Endothelial cell of umbilical vein (primary cell): Measurements from ENCODE around the gene KIAA0930. TPM values are rescaled to one million over a fixed set of nuclear protein-coding genes. Genes with fewer than 3 reads are reported as not detected.

Source experiments
- BruUV-seq: library from RNA; stranded (reverse); fragments of 400-500 nt; replicated peaks from 2 replicates; lab custom pipeline; 2021; lab: Mats Ljungman, UMichigan
- CTCF ChIA-PET: fragments of 300-600, 350-600 bp; sonication (Branson Sonifier 250); formaldehyde crosslinking; loops from one replicate; lab custom pipeline; 2021; ENCODE audit warnings: antibody characterized with exemption, inconsistent platforms; lab: Charles Lee
- POLR2A ChIA-PET: fragments of 300-600, 350-600 bp; sonication (Branson Sonifier 250); formaldehyde crosslinking; loops from one replicate; lab custom pipeline; 2021; ENCODE audit warnings: antibody characterized with exemption, inconsistent platforms; lab: Charles Lee
- DNase-seq: peaks from one replicate; pipeline ENCODE4 v3.0.0-alpha.2; 2011; ENCODE audit warnings: low read depth, low spot score
- FAIRE-seq: peaks from 2 replicates; lab custom pipeline; 2011; peaks lifted over from hg19 to GRCh38; lab: Jason Lieb, UNC
- H2AFZ ChIP-seq: 2 replicates; pipeline ENCODE4 v1.6.0; 2012; ENCODE audit warnings: low read depth, low read length, control low read depth, inconsistent platforms
- H3K27ac ChIP-seq: 2 replicates; pipeline ENCODE4 v1.5.1; 2011; ENCODE audit warnings: low read depth, mild to moderate bottlenecking, control low read depth, low read length, moderate library complexity; ENCODE audit not compliant: insufficient read depth
- H3K27me3 ChIP-seq, 2 experiments: 2 replicates each; pipeline versions ENCODE4 v1.6.0 to v1.6.1; 2011; ENCODE audit warnings: low read length in 2 of 2, mixed read lengths in 1 of 2; ENCODE audit not compliant: control insufficient read depth in 2 of 2, insufficient read depth in 2 of 2
- H3K36me3 ChIP-seq, 2 experiments: 2 replicates in 1 of 2; 3 replicates in 1 of 2; pipeline ENCODE4 v1.5.1; 2011; ENCODE audit warnings: low read length in 2 of 2, mild to moderate bottlenecking in 1 of 2, moderate library complexity in 1 of 2; ENCODE audit not compliant: control insufficient read depth in 2 of 2, insufficient read depth in 2 of 2; ENCODE audit errors: extremely low read depth in 1 of 2
- H3K4me1 ChIP-seq: 3 replicates; pipeline ENCODE4 v1.5.1; 2011; ENCODE audit warnings: mild to moderate bottlenecking, low read length; ENCODE audit not compliant: control insufficient read depth, insufficient read depth; ENCODE audit errors: extremely low read depth
- H3K4me2 ChIP-seq: 2 replicates; pipeline ENCODE4 v1.6.1; 2011; ENCODE audit warnings: low read length, control low read depth, mixed read lengths; ENCODE audit not compliant: insufficient read depth
- H3K4me3 ChIP-seq, 3 experiments: fragments of 200-600 bp in 1 of 3; sonication (generic), shearing (Covaris generic) in 1 of 3; replicated peaks in 1 of 3; 2 replicates each; pipeline ENCODE4 v1.5.1; 2011 to 2016; ENCODE audit warnings: control low read depth in 3 of 3, low read length in 3 of 3, mild to moderate bottlenecking in 2 of 3, inconsistent platforms in 1 of 3, low read depth in 1 of 3, moderate library complexity in 1 of 3; ENCODE audit not compliant: insufficient read depth in 1 of 3
- H3K79me2 ChIP-seq: 2 replicates; pipeline ENCODE4 v1.6.0; 2012; ENCODE audit warnings: low read length, inconsistent platforms; ENCODE audit not compliant: control insufficient read depth, insufficient read depth
- H3K9ac ChIP-seq: replicated peaks from 2 replicates; pipeline ENCODE3; 2011; ENCODE audit warnings: low read length, control low read depth; ENCODE audit not compliant: insufficient read depth; ENCODE audit errors: extremely low read depth
- H3K9me1 ChIP-seq: replicated peaks from 3 replicates; pipeline ENCODE4 v1.6.0; 2011; ENCODE audit warnings: mild to moderate bottlenecking, low read length; ENCODE audit not compliant: control insufficient read depth, insufficient read depth; ENCODE audit errors: extremely low read depth
- H3K9me3 ChIP-seq: replicated peaks from 2 replicates; pipeline ENCODE4 v1.5.1; 2012; ENCODE audit warnings: low read length, inconsistent platforms; ENCODE audit not compliant: control insufficient read depth, insufficient read depth
- H4K20me1 ChIP-seq: replicated peaks from 2 replicates; pipeline ENCODE3; 2011; ENCODE audit warnings: mild to moderate bottlenecking, low read length; ENCODE audit not compliant: control insufficient read depth, insufficient read depth; ENCODE audit errors: extremely low read depth
- EZH2 ChIP-seq: IDR thresholded peaks from 2 replicates; pipeline ENCODE4 v1.6.1; 2012; ENCODE audit warnings: borderline replicate concordance, low read depth, mild to moderate bottlenecking, moderate library complexity, low read length, inconsistent platforms; ENCODE audit not compliant: severe bottlenecking
- FOS ChIP-seq: IDR thresholded peaks from 2 replicates; pipeline ENCODE4 v1.6.1; 2011; ENCODE audit warnings: mild to moderate bottlenecking, low read length, moderate library complexity, borderline replicate concordance; ENCODE audit not compliant: insufficient read depth
- GATA2 ChIP-seq: IDR thresholded peaks from 2 replicates; pipeline ENCODE4 v1.7.0; 2011; ENCODE audit warnings: low read depth, mild to moderate bottlenecking, moderate library complexity, mixed read lengths, low read length; ENCODE audit not compliant: insufficient read length, insufficient read depth
- JUN ChIP-seq: IDR thresholded peaks from 2 replicates; pipeline ENCODE4 v1.6.1; 2011; ENCODE audit warnings: borderline replicate concordance, low read depth; ENCODE audit not compliant: insufficient read length, insufficient read depth
- MYC ChIP-seq: IDR thresholded peaks from one replicate; pipeline ENCODE4 v1.6.1; 2011; ENCODE audit warnings: mild to moderate bottlenecking, low read depth, low read length
- POLR2A ChIP-seq: IDR thresholded peaks from 2 replicates; pipeline ENCODE4 v1.6.1; 2012; ENCODE audit warnings: low read depth, mild to moderate bottlenecking, control low read depth, low read length
- POLR2AphosphoS5 ChIP-seq: IDR thresholded peaks from 2 replicates; pipeline ENCODE4 v1.6.1; 2012; ENCODE audit warnings: low read depth, mild to moderate bottlenecking, control low read depth, low read length, moderate library complexity; ENCODE audit not compliant: insufficient read depth
- dilution Hi-C: fragments of 300-500 bp; cut with MboI; formaldehyde crosslinking; loops from one replicate; pipeline ENCODE4 v1.15.0; 2019; ENCODE audit warnings: low sequenced_read_pairs; ENCODE audit not compliant: extremely low pct_ligation_motif_present
- intact Hi-C: fragments of 100-400 bp; cut with micrococcal nuclease; formaldehyde crosslinking; loops from one replicate; pipeline ENCODE4 v1.10.0; 2022
- polyA plus RNA-seq, 4 experiments: library from polyadenylated mRNA; depleted of rRNA in 3 of 4; stranded (reverse) in 3 of 4; unstranded in 1 of 4; fragments of >200 nt; gene quantifications; 2 replicates each; pipeline versions ENCODE4 v1.2.1 to v1.2.3, GENCODE V29; 2011 to 2012; ENCODE audit warnings: missing spikeins in 1 of 4
- total RNA-seq: library from RNA; stranded (reverse); gene quantifications from 2 replicates; pipeline ENCODE4 v1.2.3, GENCODE V29; 2021
- TF ChIP-seq, protein P1 (sequence below), 2 donors: IDR thresholded peaks; 1 replicate in 1 of 2; 2 replicates in 1 of 2; pipeline ENCODE4 v1.5.1; 2011; ENCODE audit warnings: low read length in 2 of 2, mild to moderate bottlenecking in 2 of 2, moderate library complexity in 2 of 2, control low read depth in 1 of 2, inconsistent platforms in 1 of 2, low read depth in 1 of 2; ENCODE audit not compliant: insufficient read depth in 1 of 2; ENCODE audit errors: extremely low read depth in 1 of 2
- TF ChIP-seq, protein P2 (sequence below): IDR thresholded peaks from 2 replicates; pipeline ENCODE4 v1.6.1; 2011; ENCODE audit not compliant: insufficient read depth, insufficient read length

KIAA0930 gene
- total and polyA plus RNA-seq, 2 donors (not counting 3 experiments of a cell fraction or from before 2014, with no cell fraction given): 37.9 to 53.6 TPM

DNA sequence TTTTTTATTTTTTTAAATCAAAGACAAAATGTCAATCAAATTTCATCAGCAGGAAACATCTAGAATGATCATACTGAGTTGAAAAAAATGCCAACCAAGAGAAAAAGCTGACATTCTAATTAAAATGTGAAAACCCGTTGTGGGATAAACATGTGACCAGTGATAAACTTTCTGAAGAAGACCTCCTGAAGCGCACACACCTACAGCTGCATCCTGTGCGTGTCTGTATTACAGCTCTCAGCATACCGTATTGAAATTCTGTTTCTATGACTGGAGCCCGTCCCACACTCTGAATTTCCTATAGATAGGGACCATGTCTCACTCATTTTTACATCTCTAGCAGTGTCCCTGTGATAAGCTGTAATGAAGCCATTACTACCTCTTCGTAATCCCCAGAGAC, 89.2 kb downstream of the KIAA0930 start:
- Histone ChIP-seq H3K9me3 (no peaks in the 10 kb centered on the region), H3K36me3 (no peaks in the 10 kb centered on the region), H3K4me1 (peaks cover 20% of the 10 kb centered on the region), H3K4me2 (no peak overlapping the region), H3K9me1 (no peaks in the 10 kb centered on the region), H3K79me2 (peaks cover 6% of the 10 kb centered on the region), H3K27ac (no peak overlapping the region), H3K9ac (no peak overlapping the region), H3K27me3 (no peaks in the 10 kb centered on the region), H2AFZ (no peak overlapping the region), H4K20me1 (no peaks in the 10 kb centered on the region), H3K4me3 (no peak overlapping the region)
- FAIRE-seq (no peak), DNase-seq (no peak)
- ChIA-PET CTCF (interaction anchor here (1.9 kb wide), 1 partner anchor 12 kb away, joined by 6 read pairs; the partner anchor contains the start of gene NUP50), POLR2A (no interaction called here)
- TF ChIP-seq POLR2AphosphoS5: no peak
- TF ChIP-seq, protein P1, sequence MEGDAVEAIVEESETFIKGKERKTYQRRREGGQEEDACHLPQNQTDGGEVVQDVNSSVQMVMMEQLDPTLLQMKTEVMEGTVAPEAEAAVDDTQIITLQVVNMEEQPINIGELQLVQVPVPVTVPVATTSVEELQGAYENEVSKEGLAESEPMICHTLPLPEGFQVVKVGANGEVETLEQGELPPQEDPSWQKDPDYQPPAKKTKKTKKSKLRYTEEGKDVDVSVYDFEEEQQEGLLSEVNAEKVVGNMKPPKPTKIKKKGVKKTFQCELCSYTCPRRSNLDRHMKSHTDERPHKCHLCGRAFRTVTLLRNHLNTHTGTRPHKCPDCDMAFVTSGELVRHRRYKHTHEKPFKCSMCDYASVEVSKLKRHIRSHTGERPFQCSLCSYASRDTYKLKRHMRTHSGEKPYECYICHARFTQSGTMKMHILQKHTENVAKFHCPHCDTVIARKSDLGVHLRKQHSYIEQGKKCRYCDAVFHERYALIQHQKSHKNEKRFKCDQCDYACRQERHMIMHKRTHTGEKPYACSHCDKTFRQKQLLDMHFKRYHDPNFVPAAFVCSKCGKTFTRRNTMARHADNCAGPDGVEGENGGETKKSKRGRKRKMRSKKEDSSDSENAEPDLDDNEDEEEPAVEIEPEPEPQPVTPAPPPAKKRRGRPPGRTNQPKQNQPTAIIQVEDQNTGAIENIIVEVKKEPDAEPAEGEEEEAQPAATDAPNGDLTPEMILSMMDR (IDR thresholded peaks at IDR 0.05; ENCODE audit: extremely low read depth in 1 of 2, insufficient read depth in 1 of 2, low read depth in 1 of 2, low read length in 2 of 2): no peak
- TF ChIP-seq, protein P2, sequence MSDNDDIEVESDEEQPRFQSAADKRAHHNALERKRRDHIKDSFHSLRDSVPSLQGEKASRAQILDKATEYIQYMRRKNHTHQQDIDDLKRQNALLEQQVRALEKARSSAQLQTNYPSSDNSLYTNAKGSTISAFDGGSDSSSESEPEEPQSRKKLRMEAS: no peak
- no peak for TF ChIP-seq EZH2
- no peak for TF ChIP-seq MYC
- dilution Hi-C loops (no loop called here), intact Hi-C loops (no loop called here)
- no TSS peak for BruUV-seq

DNA sequence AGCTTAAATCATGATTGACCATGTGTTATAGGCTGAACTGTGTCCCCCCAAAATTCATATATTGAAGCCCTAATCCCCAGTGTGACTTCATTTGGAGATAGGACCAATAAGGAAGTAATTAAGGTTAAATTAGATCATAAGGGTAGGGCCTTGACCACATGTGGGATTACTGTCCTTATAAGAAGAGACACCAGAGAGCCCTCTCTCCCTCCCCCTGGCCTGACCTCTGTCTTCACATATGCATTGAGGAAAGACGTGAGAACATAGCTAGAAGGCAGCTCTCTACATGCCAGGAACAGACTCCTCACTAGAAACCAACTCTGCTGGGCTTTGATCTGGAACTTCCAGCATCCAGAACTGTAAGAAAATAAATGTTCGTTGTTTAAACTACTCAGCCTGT, 90.6 kb downstream of the KIAA0930 start:
- POLR2A ChIA-PET: interaction anchor here (1.6 kb wide), 1 partner anchor 9 kb away, joined by 4 read pairs; no protein-coding TSS in a partner anchor
- H3K4me2 ChIP-seq: no peak overlapping the region
- intact Hi-C loops: no loop called here
- DNase-seq (no peak), FAIRE-seq (no peak)
- H3K4me1 ChIP-seq: peaks cover 14% of the 10 kb centered on the region
- H4K20me1 ChIP-seq: no peaks in the 10 kb centered on the region
- H3K27me3 ChIP-seq: no peaks in the 10 kb centered on the region
- CTCF ChIA-PET: interaction anchor here (1.7 kb wide), 1 partner anchor 9 kb away, joined by 5 read pairs; no protein-coding TSS in a partner anchor
- H3K9me3 ChIP-seq: no peaks in the 10 kb centered on the region
- H3K27ac ChIP-seq: no peak overlapping the region
- TF ChIP-seq, protein P1 (IDR thresholded peaks at IDR 0.05; ENCODE audit: extremely low read depth in 1 of 2, insufficient read depth in 1 of 2, low read depth in 1 of 2, low read length in 2 of 2): no peak
- no peak for TF ChIP-seq GATA2
- no peak for TF ChIP-seq MYC
- TF ChIP-seq, protein P2: no peak
- TF ChIP-seq EZH2: no peak
- no peak for TF ChIP-seq JUN
- no peak for TF ChIP-seq POLR2A
- no peak for TF ChIP-seq FOS
- peaks cover 4% of the 10 kb centered on the region for H3K79me2 ChIP-seq
- no peak overlapping the region for H2AFZ ChIP-seq
- H3K9ac ChIP-seq: no peak overlapping the region
- dilution Hi-C loops: no loop called here
- H3K4me3 ChIP-seq: no peak overlapping the region
- BruUV-seq: no TSS peak
- H3K36me3 ChIP-seq: no peaks in the 10 kb centered on the region
- H3K9me1 ChIP-seq: no peaks in the 10 kb centered on the region
